Liver (tissue), 3 donors: ENCODE measurements around the gene CRYBG1.

Experiments
- EGR1 ChIP-seq, 2 donors: IDR thresholded peaks; 2 replicates each; pipeline ENCODE4 v1.6.1; 2016 to 2018; ENCODE audit warnings: antibody characterized with exemption in 2 of 2, low read depth in 2 of 2
- TF ChIP-seq, protein P1 (sequence below): fragments of 150-350 bp; IDR thresholded peaks from 2 replicates; pipeline ENCODE4 v1.5.1; 2017; ENCODE audit warnings: improper control_type of control experiment, low read depth, low read length; ENCODE audit not compliant: missing input control
- TF ChIP-seq, protein P2 (sequence below): IDR thresholded peaks from 2 replicates; pipeline ENCODE4 v1.6.1; 2016; ENCODE audit warnings: antibody characterized with exemption
- donor health status: healthy.
- donor health status: healthy.

DNA sequence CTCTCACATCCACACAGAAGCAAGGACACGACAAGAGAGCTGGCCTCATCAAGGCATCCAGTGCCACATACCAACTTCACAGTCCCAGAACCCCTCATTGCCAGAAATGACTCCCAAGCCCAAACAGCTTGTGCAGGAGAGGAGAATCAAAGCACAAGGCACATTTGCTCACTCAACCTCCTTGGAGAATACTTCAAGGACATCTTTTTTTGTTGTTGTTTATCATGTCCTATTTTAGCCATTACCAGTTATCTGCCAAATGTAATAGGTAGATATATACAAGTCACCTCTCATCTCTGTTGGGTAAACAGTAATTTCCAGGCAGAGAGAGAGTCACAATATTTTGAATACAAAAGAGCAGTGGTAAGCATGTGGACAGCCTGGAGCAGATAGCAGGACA, 221.0 kb downstream of the CRYBG1 start:
- TF ChIP-seq, protein P1, sequence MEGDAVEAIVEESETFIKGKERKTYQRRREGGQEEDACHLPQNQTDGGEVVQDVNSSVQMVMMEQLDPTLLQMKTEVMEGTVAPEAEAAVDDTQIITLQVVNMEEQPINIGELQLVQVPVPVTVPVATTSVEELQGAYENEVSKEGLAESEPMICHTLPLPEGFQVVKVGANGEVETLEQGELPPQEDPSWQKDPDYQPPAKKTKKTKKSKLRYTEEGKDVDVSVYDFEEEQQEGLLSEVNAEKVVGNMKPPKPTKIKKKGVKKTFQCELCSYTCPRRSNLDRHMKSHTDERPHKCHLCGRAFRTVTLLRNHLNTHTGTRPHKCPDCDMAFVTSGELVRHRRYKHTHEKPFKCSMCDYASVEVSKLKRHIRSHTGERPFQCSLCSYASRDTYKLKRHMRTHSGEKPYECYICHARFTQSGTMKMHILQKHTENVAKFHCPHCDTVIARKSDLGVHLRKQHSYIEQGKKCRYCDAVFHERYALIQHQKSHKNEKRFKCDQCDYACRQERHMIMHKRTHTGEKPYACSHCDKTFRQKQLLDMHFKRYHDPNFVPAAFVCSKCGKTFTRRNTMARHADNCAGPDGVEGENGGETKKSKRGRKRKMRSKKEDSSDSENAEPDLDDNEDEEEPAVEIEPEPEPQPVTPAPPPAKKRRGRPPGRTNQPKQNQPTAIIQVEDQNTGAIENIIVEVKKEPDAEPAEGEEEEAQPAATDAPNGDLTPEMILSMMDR: no peak
- TF ChIP-seq, protein P2, sequence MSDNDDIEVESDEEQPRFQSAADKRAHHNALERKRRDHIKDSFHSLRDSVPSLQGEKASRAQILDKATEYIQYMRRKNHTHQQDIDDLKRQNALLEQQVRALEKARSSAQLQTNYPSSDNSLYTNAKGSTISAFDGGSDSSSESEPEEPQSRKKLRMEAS: no peak
- no peak for TF ChIP-seq EGR1 (IDR thresholded peaks at IDR 0.05; ENCODE audit: low read depth in 2 of 2)
